Measurements from ENCODE around the gene SPAG16.

SPAG16 gene

GRCh38 chr2:213490087-213490486 is 205.8 kb downstream of the SPAG16 start:
- H3K27ac ChIP-seq (ENCODE audit: low read depth, low read length): no peak overlapping the region
- no peaks in the 10 kb centered on the region for H3K4me1 ChIP-seq (ENCODE audit: insufficient read depth, low read length)
- H3K9me3 ChIP-seq (ENCODE audit: low read length): no peaks in the 10 kb centered on the region
- H3K27me3 ChIP-seq (ENCODE audit: control insufficient read depth in 1 of 2, insufficient read depth in 2 of 2, low read length in 2 of 2): no peaks in the 10 kb centered on the region
- no peak overlapping the region for H3K4me3 ChIP-seq (ENCODE audit: low read depth in 1 of 2, low read length in 2 of 2)
- no peaks in the 10 kb centered on the region for H3K36me3 ChIP-seq (ENCODE audit: insufficient read depth, low read length)
- H3K9ac ChIP-seq (ENCODE audit: low read length): no peak overlapping the region

- Histone ChIP-seq H3K36me3 (ENCODE audit: insufficient read depth, low read length) (no peaks in the 10 kb centered on the region), H3K9me3 (ENCODE audit: low read length) (no peaks in the 10 kb centered on the region), H3K4me3 (ENCODE audit: low read depth in 1 of 2, low read length in 2 of 2) (no peak overlapping the region), H3K4me1 (ENCODE audit: insufficient read depth, low read length) (no peaks in the 10 kb centered on the region), H3K27ac (ENCODE audit: low read depth, low read length) (no peak overlapping the region), H3K27me3 (ENCODE audit: control insufficient read depth in 1 of 2, insufficient read depth in 2 of 2, low read length in 2 of 2) (no peaks in the 10 kb centered on the region), H3K9ac (ENCODE audit: low read length) (no peak overlapping the region)
Observed at GRCh38 chr2:213491376-213491775, 207.1 kb downstream of the SPAG16 start.

GRCh38 chr2:213496226-213496625 is 212.0 kb downstream of the SPAG16 start:
- H3K9ac ChIP-seq (ENCODE audit: low read length): no peak overlapping the region
- H3K4me1 ChIP-seq (ENCODE audit: insufficient read depth, low read length): no peaks in the 10 kb centered on the region
- H3K9me3 ChIP-seq (ENCODE audit: low read length): no peaks in the 10 kb centered on the region
- no peak overlapping the region for H3K4me3 ChIP-seq (ENCODE audit: low read depth in 1 of 2, low read length in 2 of 2)
- H3K27ac ChIP-seq (ENCODE audit: low read depth, low read length): no peak overlapping the region
- no peaks in the 10 kb centered on the region for H3K27me3 ChIP-seq (ENCODE audit: control insufficient read depth in 1 of 2, insufficient read depth in 2 of 2, low read length in 2 of 2)
- no peaks in the 10 kb centered on the region for H3K36me3 ChIP-seq (ENCODE audit: insufficient read depth, low read length)

- Histone ChIP-seq H3K27me3 (ENCODE audit: control insufficient read depth in 1 of 2, insufficient read depth in 2 of 2, low read length in 2 of 2) (no peaks in the 10 kb centered on the region), H3K36me3 (ENCODE audit: insufficient read depth, low read length) (no peaks in the 10 kb centered on the region), H3K27ac (ENCODE audit: low read depth, low read length) (no peak overlapping the region), H3K9me3 (ENCODE audit: low read length) (no peaks in the 10 kb centered on the region), H3K9ac (ENCODE audit: low read length) (no peak overlapping the region), H3K4me3 (ENCODE audit: low read depth in 1 of 2, low read length in 2 of 2) (no peak overlapping the region), H3K4me1 (ENCODE audit: insufficient read depth, low read length) (no peaks in the 10 kb centered on the region)
Observed at GRCh38 chr2:213500881-213501280, 216.6 kb downstream of the SPAG16 start.

- H3K27ac ChIP-seq (ENCODE audit: low read depth, low read length): no peak overlapping the region
- no peaks in the 10 kb centered on the region for H3K4me1 ChIP-seq (ENCODE audit: insufficient read depth, low read length)
- H3K4me3 ChIP-seq (ENCODE audit: low read depth in 1 of 2, low read length in 2 of 2): no peak overlapping the region
- H3K9ac ChIP-seq (ENCODE audit: low read length): no peak overlapping the region
- H3K9me3 ChIP-seq (ENCODE audit: low read length): no peaks in the 10 kb centered on the region
- no peaks in the 10 kb centered on the region for H3K36me3 ChIP-seq (ENCODE audit: insufficient read depth, low read length)
- H3K27me3 ChIP-seq (ENCODE audit: control insufficient read depth in 1 of 2, insufficient read depth in 2 of 2, low read length in 2 of 2): no peaks in the 10 kb centered on the region
Observed at GRCh38 chr2:213524164-213524563, 239.9 kb downstream of the SPAG16 start.

GRCh38 chr2:213537579-213537978 is 253.3 kb downstream of the SPAG16 start:
- H3K4me1 ChIP-seq (ENCODE audit: insufficient read depth, low read length): no peaks in the 10 kb centered on the region
- no peak overlapping the region for H3K4me3 ChIP-seq (ENCODE audit: low read depth in 1 of 2, low read length in 2 of 2)
- H3K27me3 ChIP-seq (ENCODE audit: control insufficient read depth in 1 of 2, insufficient read depth in 2 of 2, low read length in 2 of 2): no peaks in the 10 kb centered on the region
- H3K36me3 ChIP-seq (ENCODE audit: insufficient read depth, low read length): no peaks in the 10 kb centered on the region
- no peak overlapping the region for H3K27ac ChIP-seq (ENCODE audit: low read depth, low read length)
- H3K9ac ChIP-seq (ENCODE audit: low read length): no peak overlapping the region
- H3K9me3 ChIP-seq (ENCODE audit: low read length): no peaks in the 10 kb centered on the region

GRCh38 chr2:213544940-213545339 is 260.7 kb downstream of the SPAG16 start:
- Histone ChIP-seq H3K9ac (ENCODE audit: low read length) (no peak overlapping the region), H3K36me3 (ENCODE audit: insufficient read depth, low read length) (no peaks in the 10 kb centered on the region), H3K4me3 (ENCODE audit: low read depth in 1 of 2, low read length in 2 of 2) (no peak overlapping the region), H3K27me3 (ENCODE audit: control insufficient read depth in 1 of 2, insufficient read depth in 2 of 2, low read length in 2 of 2) (no peaks in the 10 kb centered on the region), H3K4me1 (ENCODE audit: insufficient read depth, low read length) (no peaks in the 10 kb centered on the region), H3K27ac (ENCODE audit: low read depth, low read length) (no peak overlapping the region), H3K9me3 (ENCODE audit: low read length) (no peaks in the 10 kb centered on the region)

GRCh38 chr2:213545481-213545880 is 261.2 kb downstream of the SPAG16 start:
- Histone ChIP-seq H3K4me3 (ENCODE audit: low read depth in 1 of 2, low read length in 2 of 2) (no peak overlapping the region), H3K27me3 (ENCODE audit: control insufficient read depth in 1 of 2, insufficient read depth in 2 of 2, low read length in 2 of 2) (no peaks in the 10 kb centered on the region), H3K27ac (ENCODE audit: low read depth, low read length) (no peak overlapping the region), H3K4me1 (ENCODE audit: insufficient read depth, low read length) (no peaks in the 10 kb centered on the region), H3K9me3 (ENCODE audit: low read length) (no peaks in the 10 kb centered on the region), H3K36me3 (ENCODE audit: insufficient read depth, low read length) (no peaks in the 10 kb centered on the region), H3K9ac (ENCODE audit: low read length) (no peak overlapping the region)

- no peak overlapping the region for H3K27ac ChIP-seq (ENCODE audit: low read depth, low read length)
- no peaks in the 10 kb centered on the region for H3K9me3 ChIP-seq (ENCODE audit: low read length)
- H3K27me3 ChIP-seq (ENCODE audit: control insufficient read depth in 1 of 2, insufficient read depth in 2 of 2, low read length in 2 of 2): no peaks in the 10 kb centered on the region
- no peaks in the 10 kb centered on the region for H3K36me3 ChIP-seq (ENCODE audit: insufficient read depth, low read length)
- no peaks in the 10 kb centered on the region for H3K4me1 ChIP-seq (ENCODE audit: insufficient read depth, low read length)
- no peak overlapping the region for H3K4me3 ChIP-seq (ENCODE audit: low read depth in 1 of 2, low read length in 2 of 2)
- no peak overlapping the region for H3K9ac ChIP-seq (ENCODE audit: low read length)
Observed at GRCh38 chr2:213545964-213546475, 261.8 kb downstream of the SPAG16 start.

- no peaks in the 10 kb centered on the region for H3K9me3 ChIP-seq (ENCODE audit: low read length)
- no peaks in the 10 kb centered on the region for H3K4me1 ChIP-seq (ENCODE audit: insufficient read depth, low read length)
- no peak overlapping the region for H3K27ac ChIP-seq (ENCODE audit: low read depth, low read length)
- no peak overlapping the region for H3K9ac ChIP-seq (ENCODE audit: low read length)
- H3K27me3 ChIP-seq (ENCODE audit: control insufficient read depth in 1 of 2, insufficient read depth in 2 of 2, low read length in 2 of 2): no peaks in the 10 kb centered on the region
- no peak overlapping the region for H3K4me3 ChIP-seq (ENCODE audit: low read depth in 1 of 2, low read length in 2 of 2)
- H3K36me3 ChIP-seq (ENCODE audit: insufficient read depth, low read length): no peaks in the 10 kb centered on the region
Observed at GRCh38 chr2:213551526-213551925, 267.3 kb downstream of the SPAG16 start.

- H3K9me3 ChIP-seq (ENCODE audit: low read length): no peaks in the 10 kb centered on the region
- H3K36me3 ChIP-seq (ENCODE audit: insufficient read depth, low read length): no peaks in the 10 kb centered on the region
Observed at GRCh38 chr2:213559053-213559452, 274.8 kb downstream of the SPAG16 start.

GRCh38 chr2:213561759-213562158 is 277.5 kb downstream of the SPAG16 start:
- Histone ChIP-seq H3K36me3 (ENCODE audit: insufficient read depth, low read length) (no peaks in the 10 kb centered on the region), H3K9ac (ENCODE audit: low read length) (no peak overlapping the region), H3K4me1 (ENCODE audit: insufficient read depth, low read length) (no peaks in the 10 kb centered on the region), H3K27ac (ENCODE audit: low read depth, low read length) (no peak overlapping the region), H3K9me3 (ENCODE audit: low read length) (no peaks in the 10 kb centered on the region), H3K27me3 (ENCODE audit: control insufficient read depth in 1 of 2, insufficient read depth in 2 of 2, low read length in 2 of 2) (no peaks in the 10 kb centered on the region), H3K4me3 (ENCODE audit: low read depth in 1 of 2, low read length in 2 of 2) (no peak overlapping the region)

More at GRCh38 chr2:213559053-213559452, 274.8 kb downstream of the SPAG16 start:
- Histone ChIP-seq H3K4me1 (ENCODE audit: insufficient read depth, low read length) (no peaks in the 10 kb centered on the region), H3K4me3 (ENCODE audit: low read depth in 1 of 2, low read length in 2 of 2) (no peak overlapping the region), H3K27me3 (ENCODE audit: control insufficient read depth in 1 of 2, insufficient read depth in 2 of 2, low read length in 2 of 2) (no peaks in the 10 kb centered on the region), H3K27ac (ENCODE audit: low read depth, low read length) (no peak overlapping the region), H3K9ac (ENCODE audit: low read length) (no peak overlapping the region)

All from muscle layer of colon (tissue), 2 donors.